Neural cell (in vitro differentiated cells): ENCODE measurements around the gene TFB2M. TPM values are rescaled to one million over a fixed set of nuclear protein-coding genes. Genes with fewer than 3 reads are reported as not detected.

Experiments used
- H2AFZ ChIP-seq: fragments of 200-600, 300-800 bp; sonication (generic), shearing (Covaris generic); 2 replicates; pipeline ENCODE4 v1.6.0; 2014; ENCODE audit warnings: low read depth, mild to moderate bottlenecking, antibody characterized with exemption, low read length, moderate library complexity
- H3F3A ChIP-seq: fragments of 200-600 bp; shearing (Covaris generic); 2 replicates; pipeline ENCODE4 v1.6.1; 2016; ENCODE audit warnings: mild to moderate bottlenecking, moderate library complexity, mixed read lengths, antibody characterized with exemption, low read length; ENCODE audit not compliant: insufficient read depth, poor library complexity, severe bottlenecking
- H3K27ac ChIP-seq: fragments of 200-600, 300-800 bp; sonication (generic), shearing (Covaris generic); 2 replicates; pipeline ENCODE4 v1.5.1; 2014; ENCODE audit warnings: mild to moderate bottlenecking, low read length, moderate library complexity
- H3K27me3 ChIP-seq: fragments of 300-800, 200-600 bp; sonication (generic), shearing (Covaris generic); 2 replicates; pipeline ENCODE4 v1.6.0; 2014; ENCODE audit warnings: mild to moderate bottlenecking, low read depth, low read length, moderate library complexity; ENCODE audit not compliant: insufficient read depth
- H3K36me3 ChIP-seq: fragments of 300-800, 200-600 bp; sonication (generic), shearing (Covaris generic); 2 replicates; pipeline ENCODE4 v1.5.1; 2014; ENCODE audit warnings: mild to moderate bottlenecking, antibody characterized with exemption, low read length, moderate library complexity; ENCODE audit not compliant: insufficient read depth
- H3K4me2 ChIP-seq: fragments of 300-800, 200-600 bp; sonication (generic), shearing (Covaris generic); 2 replicates; pipeline ENCODE4 v1.6.0; 2014; ENCODE audit warnings: mild to moderate bottlenecking, low read length
- H3K4me3 ChIP-seq: fragments of 300-800, 200-600 bp; sonication (generic), shearing (Covaris generic); 2 replicates; pipeline ENCODE4 v1.5.1; 2014; ENCODE audit warnings: mild to moderate bottlenecking, low read length, moderate library complexity
- H3K79me2 ChIP-seq: fragments of 200-600 bp; shearing (Covaris generic); replicated peaks from 2 replicates; pipeline ENCODE4 v1.6.0; 2014; ENCODE audit warnings: mild to moderate bottlenecking, low read length, moderate library complexity; ENCODE audit not compliant: insufficient read depth
- H3K9ac ChIP-seq: fragments of 300-800, 200-600 bp; sonication (generic), shearing (Covaris generic); 2 replicates; pipeline ENCODE4 v1.6.1; 2016; ENCODE audit warnings: mild to moderate bottlenecking, low read length, mixed read lengths
- H3K9me2 ChIP-seq: fragments of 200-600 bp; shearing (Covaris generic); 2 replicates; pipeline ENCODE4 v1.6.1; 2016; ENCODE audit warnings: mild to moderate bottlenecking, low read length, mixed read lengths; ENCODE audit not compliant: insufficient read depth
- H3K9me3 ChIP-seq: fragments of 200-600, 300-800 bp; sonication (generic), shearing (Covaris generic); 2 replicates; pipeline ENCODE4 v1.6.1; 2016; ENCODE audit warnings: mild to moderate bottlenecking, mixed run types, low read length, moderate library complexity, mixed read lengths
- H4K20me1 ChIP-seq: fragments of 200-600 bp; shearing (Covaris generic); 2 replicates; pipeline ENCODE4 v1.6.1; 2016; ENCODE audit warnings: mild to moderate bottlenecking, mixed run types; ENCODE audit not compliant: insufficient read depth
- CTCF ChIP-seq: fragments of 450-650 bp; IDR thresholded peaks from 2 replicates; pipeline ENCODE4 v1.5.1; 2014; ENCODE audit warnings: antibody characterized with exemption, mild to moderate bottlenecking, moderate library complexity; ENCODE audit not compliant: poor library complexity, severe bottlenecking
- EP300 ChIP-seq: fragments of 450-650 bp; conservative IDR thresholded peaks from 2 replicates; pipeline ENCODE4 v1.6.1; 2014; ENCODE audit warnings: antibody characterized with exemption, mild to moderate bottlenecking, moderate library complexity; ENCODE audit not compliant: poor library complexity, severe bottlenecking
- EZH2 ChIP-seq: fragments of 200-600, 300-800 bp; shearing (Covaris generic), sonication (generic); IDR thresholded peaks from 2 replicates; pipeline ENCODE4 v1.6.1; 2014; ENCODE audit warnings: antibody characterized with exemption, low read length, borderline replicate concordance, mild to moderate bottlenecking; ENCODE audit not compliant: insufficient read depth, poor library complexity, severe bottlenecking
- MXI1 ChIP-seq: fragments of 450-650 bp; conservative IDR thresholded peaks from 2 replicates; pipeline ENCODE4 v1.6.1; 2014; ENCODE audit warnings: antibody characterized with exemption, mild to moderate bottlenecking; ENCODE audit not compliant: poor library complexity, severe bottlenecking
- POLR2AphosphoS5 ChIP-seq: IDR thresholded peaks from 2 replicates; pipeline ENCODE4 v1.6.1; 2012
- RAD21 ChIP-seq: fragments of 450-650 bp; conservative IDR thresholded peaks from 2 replicates; pipeline ENCODE4 v1.6.1; 2014; ENCODE audit warnings: antibody characterized with exemption, mild to moderate bottlenecking, moderate library complexity
- REST ChIP-seq: IDR thresholded peaks from 2 replicates; pipeline ENCODE4 v1.6.1; 2012; ENCODE audit warnings: borderline replicate concordance
- TAF1 ChIP-seq: IDR thresholded peaks from 2 replicates; pipeline ENCODE4 v1.6.1; 2012; ENCODE audit warnings: low read depth
- polyA plus RNA-seq: library from polyadenylated mRNA; depleted of rRNA; stranded (reverse); fragments of >200 nt; gene quantifications from 2 replicates; pipeline ENCODE4 v1.2.3, GENCODE V29; 2014

Gene TFB2M
- polyA plus RNA-seq, 1 donor from 2014 or later: 19.2 TPM

- TF ChIP-seq CTCF: no peak
- no peak for TF ChIP-seq MXI1
- no peak for TF ChIP-seq TAF1
- no peak for TF ChIP-seq RAD21
- TF ChIP-seq REST: no peak
- no peak for TF ChIP-seq EZH2
- TF ChIP-seq POLR2AphosphoS5: no peak
- no peak for TF ChIP-seq EP300
- Histone ChIP-seq H3K9ac (no peak overlapping the region), H3K27me3 (no peaks in the 10 kb centered on the region), H3K4me3 (no peak overlapping the region), H3K79me2 (peaks cover 3% of the 10 kb centered on the region), H3K27ac (no peak overlapping the region), H3K4me2 (no peak overlapping the region), H3K9me3 (no peaks in the 10 kb centered on the region), H2AFZ (no peak overlapping the region), H3K36me3 (no peaks in the 10 kb centered on the region), H3K9me2 (no peaks in the 10 kb centered on the region), H3F3A (no peaks in the 10 kb centered on the region), H4K20me1 (no peaks in the 10 kb centered on the region)
These were observed 25.9 kb upstream of the TFB2M start for GRCh38 chr1:246591958-246592357.

GRCh38 chr1:246591504-246591903 lies 25.4 kb upstream of the TFB2M start:
- Histone ChIP-seq H4K20me1 (no peaks in the 10 kb centered on the region), H3K79me2 (peaks cover 3% of the 10 kb centered on the region), H3K9me2 (no peaks in the 10 kb centered on the region), H3K4me3 (no peak overlapping the region), H3K27me3 (no peaks in the 10 kb centered on the region), H3K27ac (no peak overlapping the region), H3K36me3 (no peaks in the 10 kb centered on the region), H3F3A (no peaks in the 10 kb centered on the region), H3K9me3 (no peaks in the 10 kb centered on the region), H2AFZ (no peak overlapping the region), H3K9ac (no peak overlapping the region), H3K4me2 (no peak overlapping the region)
- TF ChIP-seq CTCF: no peak
- no peak for TF ChIP-seq POLR2AphosphoS5
- TF ChIP-seq TAF1: no peak
